Endothelial cell (in vitro differentiated cells): ENCODE data around the gene MYLK2. TPM values are rescaled to one million over a fixed set of nuclear protein-coding genes. Genes with fewer than 3 reads are reported as not detected.
"Not testable (repeated sequence)": the region's sequence is repeated elsewhere in the genome, so short reads cannot be mapped to it uniquely, and the experiment has no call there.

ENCODE experiments used
- DNase-seq: peaks from one replicate; pipeline ENCODE4 v3.0.0; 2021; ENCODE audit warnings: low spot score
- H3K27ac Mint-ChIP-seq: one replicate; pipeline ENCODE4 v1.8.0; 2021; ENCODE audit warnings: mixed read lengths, inconsistent platforms; ENCODE audit not compliant: unreplicated experiment
- H3K27me3 Mint-ChIP-seq: one replicate; pipeline ENCODE4 v1.8.0; 2021; ENCODE audit warnings: mild to moderate bottlenecking, moderate library complexity, mixed read lengths, inconsistent platforms; ENCODE audit not compliant: unreplicated experiment
- H3K36me3 Mint-ChIP-seq: one replicate; pipeline ENCODE4 v1.8.0; 2021; ENCODE audit warnings: mild to moderate bottlenecking, low read depth, mixed read lengths, inconsistent platforms; ENCODE audit not compliant: unreplicated experiment
- H3K4me1 Mint-ChIP-seq: one replicate; pipeline ENCODE4 v1.8.0; 2021; ENCODE audit warnings: mild to moderate bottlenecking, mixed read lengths, inconsistent platforms; ENCODE audit not compliant: unreplicated experiment
- H3K4me3 Mint-ChIP-seq: one replicate; pipeline ENCODE4 v1.8.0; 2021; ENCODE audit warnings: mild to moderate bottlenecking, mixed read lengths, inconsistent platforms; ENCODE audit not compliant: unreplicated experiment
- H3K9me3 Mint-ChIP-seq: one replicate; pipeline ENCODE4 v1.8.0; 2021; ENCODE audit warnings: mixed read lengths, inconsistent platforms; ENCODE audit not compliant: unreplicated experiment
- total RNA-seq: library from RNA; stranded (reverse); fragmentation: NEBNext Ultra II Directional; extraction: Animal tissue kit (Norgen Biotek cat#: 25700); gene quantifications from one replicate; pipeline ENCODE4 v1.2.1, GENCODE V29; 2021; ENCODE audit not compliant: unreplicated experiment
- TF ChIP-seq, protein P1 (sequence below): fragments of 200-600 bp; sonication (generic); IDR thresholded peaks from one replicate; pipeline ENCODE4 v1.5.0; 2021; ENCODE audit warnings: antibody characterized with exemption; ENCODE audit not compliant: unreplicated experiment

Gene MYLK2
- total RNA-seq, 1 donor from 2014 or later, result 1.7 TPM

- Mint-ChIP-seq H3K4me3 (no peak overlapping the region), H3K27ac (no peak overlapping the region), H3K4me1 (peaks cover 5% of the 10 kb centered on the region), H3K36me3 (no peaks in the 10 kb centered on the region), H3K27me3 (no peaks in the 10 kb centered on the region), H3K9me3 (no peaks in the 10 kb centered on the region)
- TF ChIP-seq, protein P1, sequence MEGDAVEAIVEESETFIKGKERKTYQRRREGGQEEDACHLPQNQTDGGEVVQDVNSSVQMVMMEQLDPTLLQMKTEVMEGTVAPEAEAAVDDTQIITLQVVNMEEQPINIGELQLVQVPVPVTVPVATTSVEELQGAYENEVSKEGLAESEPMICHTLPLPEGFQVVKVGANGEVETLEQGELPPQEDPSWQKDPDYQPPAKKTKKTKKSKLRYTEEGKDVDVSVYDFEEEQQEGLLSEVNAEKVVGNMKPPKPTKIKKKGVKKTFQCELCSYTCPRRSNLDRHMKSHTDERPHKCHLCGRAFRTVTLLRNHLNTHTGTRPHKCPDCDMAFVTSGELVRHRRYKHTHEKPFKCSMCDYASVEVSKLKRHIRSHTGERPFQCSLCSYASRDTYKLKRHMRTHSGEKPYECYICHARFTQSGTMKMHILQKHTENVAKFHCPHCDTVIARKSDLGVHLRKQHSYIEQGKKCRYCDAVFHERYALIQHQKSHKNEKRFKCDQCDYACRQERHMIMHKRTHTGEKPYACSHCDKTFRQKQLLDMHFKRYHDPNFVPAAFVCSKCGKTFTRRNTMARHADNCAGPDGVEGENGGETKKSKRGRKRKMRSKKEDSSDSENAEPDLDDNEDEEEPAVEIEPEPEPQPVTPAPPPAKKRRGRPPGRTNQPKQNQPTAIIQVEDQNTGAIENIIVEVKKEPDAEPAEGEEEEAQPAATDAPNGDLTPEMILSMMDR, result no peak
- DNase-seq, result no peak
Observed at GRCh38 chr20:31808481-31808880, 10.7 kb upstream of the MYLK2 start.

DNA sequence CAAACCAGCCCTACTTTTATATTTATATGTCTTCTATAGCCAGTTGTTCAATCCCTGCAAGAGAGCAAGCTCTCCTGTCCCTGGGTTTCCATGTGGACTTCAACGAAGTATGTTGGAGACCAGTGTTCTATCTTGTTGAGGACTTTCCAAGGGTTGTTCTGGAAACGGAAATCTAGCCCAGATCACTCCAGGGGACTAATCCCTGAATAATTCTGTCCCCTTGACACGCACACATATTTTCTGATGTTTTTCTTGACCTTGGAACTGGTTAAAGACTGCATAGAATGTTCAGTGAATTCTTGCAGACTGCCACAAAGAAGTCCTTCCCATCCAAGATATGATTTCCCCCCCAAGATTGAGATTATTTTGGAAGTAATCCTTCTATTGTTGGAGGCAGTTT is 9.5 kb upstream of the MYLK2 start:
- Mint-ChIP-seq H3K36me3 (no peaks in the 10 kb centered on the region), H3K27me3 (no peaks in the 10 kb centered on the region), H3K27ac (no peak overlapping the region), H3K9me3 (no peaks in the 10 kb centered on the region), H3K4me3 (no peak overlapping the region), H3K4me1 (peaks cover 5% of the 10 kb centered on the region)
- DNase-seq, result no peak
- TF ChIP-seq, protein P1, result no peak

DNA sequence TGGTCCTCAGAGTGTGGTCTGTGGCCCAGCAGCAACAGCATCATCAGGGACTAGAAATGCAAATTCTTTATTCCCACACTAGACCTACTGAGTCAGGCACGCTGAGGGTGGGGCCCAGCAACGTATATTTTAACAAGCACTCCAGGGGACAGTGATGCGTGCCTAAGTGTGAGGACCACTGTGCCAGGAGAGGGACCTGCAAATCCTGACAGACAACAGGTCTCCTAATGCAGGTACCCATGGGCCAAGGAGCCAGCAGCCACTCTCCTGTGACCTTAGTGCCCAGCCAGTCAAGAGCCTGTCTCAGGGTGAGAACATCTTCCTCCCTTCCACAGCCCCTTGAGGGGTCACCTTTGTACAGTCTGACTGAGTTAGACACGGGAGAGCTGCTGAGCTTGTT is 8.0 kb upstream of the MYLK2 start:
- Mint-ChIP-seq H3K27me3 (no peaks in the 10 kb centered on the region), H3K4me1 (peaks cover 10% of the 10 kb centered on the region), H3K9me3 (no peaks in the 10 kb centered on the region), H3K36me3 (no peaks in the 10 kb centered on the region), H3K4me3 (no peak overlapping the region), H3K27ac (no peak overlapping the region)
- TF ChIP-seq, protein P1, result no peak
- no peak for DNase-seq

- TF ChIP-seq, protein P1, result no peak
- no peak overlapping the region for H3K4me3 Mint-ChIP-seq
- no peaks in the 10 kb centered on the region for H3K27me3 Mint-ChIP-seq
- peaks cover 10% of the 10 kb centered on the region for H3K4me1 Mint-ChIP-seq
- no peak for DNase-seq
- peak overlapping the region; percentile 5 for H3K27ac Mint-ChIP-seq
- H3K36me3 Mint-ChIP-seq, result no peaks in the 10 kb centered on the region
- no peaks in the 10 kb centered on the region for H3K9me3 Mint-ChIP-seq
Observed at GRCh38 chr20:31811796-31812728, 7.1 kb upstream of the MYLK2 start.

DNA sequence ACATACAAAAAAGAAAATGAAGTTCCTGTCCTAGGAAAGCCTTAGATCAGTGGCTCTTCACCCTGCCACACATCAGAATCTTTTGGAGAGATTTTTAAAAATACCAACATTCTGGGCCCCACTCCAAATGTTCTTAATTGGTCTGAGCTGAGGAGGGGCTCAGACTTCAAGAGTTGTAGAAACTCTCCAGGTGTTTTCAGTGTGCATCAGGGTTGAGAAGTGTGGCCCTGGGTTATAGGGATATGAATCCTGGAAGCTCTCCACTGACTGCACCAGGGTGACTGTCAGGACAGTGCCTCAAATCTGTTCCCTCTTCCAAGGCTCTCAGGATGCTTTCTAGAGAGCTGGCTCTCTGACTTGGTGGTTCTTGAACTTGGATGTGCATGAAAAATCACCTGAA is 5.5 kb upstream of the MYLK2 start:
- DNase-seq, result no peak
- H3K36me3 Mint-ChIP-seq, result no peaks in the 10 kb centered on the region
- peaks cover 10% of the 10 kb centered on the region for H3K4me1 Mint-ChIP-seq
- H3K27ac Mint-ChIP-seq, result no peak overlapping the region
- H3K9me3 Mint-ChIP-seq, result no peaks in the 10 kb centered on the region
- no peaks in the 10 kb centered on the region for H3K27me3 Mint-ChIP-seq
- TF ChIP-seq, protein P1, result no peak
- H3K4me3 Mint-ChIP-seq, result no peak overlapping the region

- DNase-seq, H3K4me3 Mint-ChIP-seq, H3K9me3 Mint-ChIP-seq, H3K4me1 Mint-ChIP-seq, H3K36me3 Mint-ChIP-seq, H3K27me3 Mint-ChIP-seq, H3K27ac Mint-ChIP-seq: not testable (repeated sequence)
Observed at GRCh38 chr20:31814142-31814541, 5.0 kb upstream of the MYLK2 start.
